ENCODE results near the gene ABAT.

DNA sequence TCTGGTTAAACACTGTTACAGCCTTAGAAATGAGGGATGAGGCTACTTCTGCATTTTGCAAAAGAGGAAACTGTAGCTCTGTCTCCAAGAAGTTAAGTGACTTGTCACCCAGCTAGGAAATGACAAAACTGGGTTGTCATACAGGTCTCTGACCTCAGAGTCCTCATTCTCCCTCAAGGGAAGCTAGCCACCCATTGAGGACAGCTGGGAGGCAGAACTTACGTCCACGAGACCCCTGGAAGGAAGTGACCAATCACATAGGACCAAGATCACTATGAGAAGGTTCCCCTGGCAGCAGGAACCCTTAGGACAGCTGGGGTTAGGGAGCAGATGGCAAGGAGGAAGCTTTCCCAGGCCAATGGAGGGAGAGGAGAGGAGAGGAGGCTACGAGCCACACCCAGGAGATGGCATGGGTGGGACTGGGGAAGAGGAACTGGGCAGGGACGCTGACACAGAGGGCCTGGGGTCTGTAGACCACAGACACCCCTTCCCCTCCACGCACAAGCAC, 41.7 kb upstream of the ABAT start:
- TF ChIP-seq, protein P1, sequence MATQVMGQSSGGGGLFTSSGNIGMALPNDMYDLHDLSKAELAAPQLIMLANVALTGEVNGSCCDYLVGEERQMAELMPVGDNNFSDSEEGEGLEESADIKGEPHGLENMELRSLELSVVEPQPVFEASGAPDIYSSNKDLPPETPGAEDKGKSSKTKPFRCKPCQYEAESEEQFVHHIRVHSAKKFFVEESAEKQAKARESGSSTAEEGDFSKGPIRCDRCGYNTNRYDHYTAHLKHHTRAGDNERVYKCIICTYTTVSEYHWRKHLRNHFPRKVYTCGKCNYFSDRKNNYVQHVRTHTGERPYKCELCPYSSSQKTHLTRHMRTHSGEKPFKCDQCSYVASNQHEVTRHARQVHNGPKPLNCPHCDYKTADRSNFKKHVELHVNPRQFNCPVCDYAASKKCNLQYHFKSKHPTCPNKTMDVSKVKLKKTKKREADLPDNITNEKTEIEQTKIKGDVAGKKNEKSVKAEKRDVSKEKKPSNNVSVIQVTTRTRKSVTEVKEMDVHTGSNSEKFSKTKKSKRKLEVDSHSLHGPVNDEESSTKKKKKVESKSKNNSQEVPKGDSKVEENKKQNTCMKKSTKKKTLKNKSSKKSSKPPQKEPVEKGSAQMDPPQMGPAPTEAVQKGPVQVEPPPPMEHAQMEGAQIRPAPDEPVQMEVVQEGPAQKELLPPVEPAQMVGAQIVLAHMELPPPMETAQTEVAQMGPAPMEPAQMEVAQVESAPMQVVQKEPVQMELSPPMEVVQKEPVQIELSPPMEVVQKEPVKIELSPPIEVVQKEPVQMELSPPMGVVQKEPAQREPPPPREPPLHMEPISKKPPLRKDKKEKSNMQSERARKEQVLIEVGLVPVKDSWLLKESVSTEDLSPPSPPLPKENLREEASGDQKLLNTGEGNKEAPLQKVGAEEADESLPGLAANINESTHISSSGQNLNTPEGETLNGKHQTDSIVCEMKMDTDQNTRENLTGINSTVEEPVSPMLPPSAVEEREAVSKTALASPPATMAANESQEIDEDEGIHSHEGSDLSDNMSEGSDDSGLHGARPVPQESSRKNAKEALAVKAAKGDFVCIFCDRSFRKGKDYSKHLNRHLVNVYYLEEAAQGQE (IDR thresholded peaks at IDR 0.05; ENCODE audit: insufficient read depth in 1 of 2, low read depth in 2 of 2, low read length in 2 of 2) = no peak
- TF ChIP-seq TAF1 (IDR thresholded peaks at IDR 0.05; ENCODE audit: borderline replicate concordance, insufficient read depth, low read length) (no peak), FOXP2 (optimal IDR thresholded peaks at IDR 0.05; ENCODE audit: borderline replicate concordance, extremely low read depth, extremely low read length, insufficient read depth) (no peak)

Measured in PFSK-1 (cell line).